WTC11 (cell line): ENCODE measurements around the gene XPR1.

Experiments
- CDX4 ChIP-seq: fragments of 250-450 bp; sonication (Bioruptor Pico); IDR thresholded peaks from 2 replicates; pipeline ENCODE4 v1.9.0; 2021; ENCODE audit warnings: moderate library complexity, mild to moderate bottlenecking, inconsistent platforms, borderline replicate concordance
- CTCF ChIP-seq: fragments of 200-600 bp; IDR thresholded peaks from 2 replicates; pipeline ENCODE4 v1.8.0; 2022; ENCODE audit warnings: antibody characterized with exemption
- IRF1 ChIP-seq: sonication (generic); formaldehyde crosslinking; IDR thresholded peaks from 2 replicates; pipeline ENCODE4 v1.8.0; 2023; ENCODE audit warnings: missing genetic modification reagents
- MAX ChIP-seq: sonication (generic); formaldehyde crosslinking; IDR thresholded peaks from 2 replicates; pipeline ENCODE4 v1.8.0; 2022; ENCODE audit warnings: mild to moderate bottlenecking, missing genetic modification reagents
- MLX ChIP-seq: sonication (generic); formaldehyde crosslinking; IDR thresholded peaks from 2 replicates; pipeline ENCODE4 v1.8.1; 2023; ENCODE audit warnings: mild to moderate bottlenecking, missing genetic modification reagents, moderate library complexity
- TCF7 ChIP-seq: sonication (generic); formaldehyde crosslinking; IDR thresholded peaks from 2 replicates; pipeline ENCODE4 v1.8.0; 2022; ENCODE audit warnings: mild to moderate bottlenecking, low read depth, missing genetic modification reagents, moderate library complexity
- ZNF317 ChIP-seq: sonication (generic); formaldehyde crosslinking; IDR thresholded peaks from 2 replicates; pipeline ENCODE4 v1.8.1; 2023; ENCODE audit warnings: low read depth, mild to moderate bottlenecking, moderate library complexity, missing genetic modification reagents, borderline replicate concordance

- TF ChIP-seq IRF1 (no peak), CTCF (no peak), MAX (CRISPR knock-in tag) (no peak), TCF7 (CRISPR knock-in tag) (no peak), ZNF317 (CRISPR knock-in tag) (no peak), CDX4 (no peak), MLX (CRISPR knock-in tag) (no peak)
These were observed 161.6 kb downstream of the XPR1 start for GRCh38 chr1:180793451-180793850.
